Mesenteric fat pad (tissue), 1 donor: ENCODE measurements around the gene GUCY2F. TPM values are rescaled to one million over a fixed set of nuclear protein-coding genes. Genes with fewer than 3 reads are reported as not detected.

Experiments used
- DNase-seq: peaks from one replicate; pipeline ENCODE4 v3.0.0-alpha.2; 2020; ENCODE audit warnings: low spot score
- long read RNA-seq: library from polyadenylated mRNA; unstranded; transcript quantifications from one replicate; pipeline ENCODE4 v2.0.0, GENCODE V29; 2020
- total RNA-seq: library from RNA; stranded (reverse); fragmentation: NEBNext Ultra II Directional; extraction: Animal tissue kit (Norgen Biotek cat#: 25700); gene quantifications from one replicate; pipeline ENCODE4 v1.2.1, GENCODE V29; 2021
- donor health status: DM: yes; HTN: yes; CAD: no.

GUCY2F gene
- total RNA-seq = not detected
- long read RNA-seq = 0 reads

DNA sequence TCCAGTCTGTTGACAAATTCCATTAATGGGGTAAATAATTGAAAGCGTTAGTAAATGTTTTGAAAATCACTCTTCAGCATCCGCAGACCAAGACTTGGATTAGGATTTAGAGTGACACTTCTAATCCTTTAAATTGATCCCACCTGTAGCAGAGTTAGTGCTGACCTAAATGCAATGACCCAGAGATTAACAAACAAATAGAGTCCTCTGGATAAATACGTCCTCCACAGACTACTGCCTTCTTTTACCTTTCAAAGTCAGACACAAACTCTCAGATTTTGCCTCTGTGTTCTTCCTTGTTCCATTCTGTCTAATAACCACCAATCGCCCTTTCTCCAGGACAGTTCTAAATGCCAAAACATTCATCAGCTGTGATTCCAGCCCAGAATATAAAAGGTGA lies at the start of gene GUCY2F:
TSS of gene GUCY2F (minus strand) at position 101 of the 400 bp plus-strand sequence. CDS start 6,150 bp downstream, outside the sequence.
- no peak for DNase-seq

DNA sequence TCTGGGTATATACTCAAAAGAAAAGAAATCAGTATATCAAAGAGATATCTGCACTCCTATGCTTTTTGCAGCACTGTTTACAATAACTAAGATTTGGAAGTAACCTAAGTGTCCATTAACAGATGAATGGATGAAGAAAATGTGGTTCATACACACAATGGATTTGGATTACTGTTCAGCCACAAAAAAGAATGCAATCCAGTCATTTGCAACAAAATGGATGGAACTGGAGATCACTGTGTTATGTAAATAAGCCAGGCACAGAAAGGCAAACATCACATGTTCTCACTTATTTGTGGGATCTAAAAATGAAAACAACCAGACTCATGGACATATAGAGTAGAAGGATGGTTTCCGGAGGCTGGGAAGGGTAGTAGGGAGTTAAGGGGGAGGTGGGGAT lies 37.1 kb upstream of the GUCY2F start:
- DNase-seq = no peak

DNA sequence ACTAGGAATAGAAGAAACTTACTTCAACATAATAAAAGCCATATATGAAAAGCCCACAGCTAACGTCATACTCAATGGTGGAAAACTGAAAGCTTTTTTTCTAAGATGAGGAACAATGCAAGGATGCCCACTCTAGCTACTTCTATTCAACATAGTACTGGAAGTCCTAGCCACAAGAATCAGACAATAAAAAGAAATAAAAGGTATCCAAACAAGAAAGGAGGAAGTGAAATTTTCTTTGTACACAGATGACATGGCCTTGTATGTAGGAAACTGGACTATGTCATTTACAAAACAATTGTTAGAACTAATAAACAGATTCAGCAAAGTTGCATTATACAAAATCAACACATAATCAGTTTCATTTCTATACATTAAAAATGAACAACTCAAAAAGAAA lies 29.2 kb upstream of the GUCY2F start:
- DNase-seq = no peak

DNA sequence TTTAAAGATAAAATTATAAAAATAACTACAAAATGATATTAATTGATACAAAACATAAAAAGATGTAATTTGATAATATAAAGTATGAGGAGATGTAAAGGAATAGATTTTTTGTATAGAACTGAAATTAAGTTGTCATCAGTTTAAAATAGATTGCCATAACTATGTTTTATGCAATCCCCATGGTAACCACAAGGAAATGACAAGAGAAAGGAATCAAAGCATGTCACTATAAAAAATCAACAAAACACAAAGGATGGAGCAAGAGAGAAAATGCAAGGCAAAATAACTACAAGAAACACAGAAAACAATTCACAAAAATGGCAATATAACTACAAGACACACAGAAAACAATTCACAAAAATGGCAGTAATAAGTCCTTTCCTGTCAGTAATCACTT lies 27.0 kb upstream of the GUCY2F start:
- DNase-seq = no peak

DNA sequence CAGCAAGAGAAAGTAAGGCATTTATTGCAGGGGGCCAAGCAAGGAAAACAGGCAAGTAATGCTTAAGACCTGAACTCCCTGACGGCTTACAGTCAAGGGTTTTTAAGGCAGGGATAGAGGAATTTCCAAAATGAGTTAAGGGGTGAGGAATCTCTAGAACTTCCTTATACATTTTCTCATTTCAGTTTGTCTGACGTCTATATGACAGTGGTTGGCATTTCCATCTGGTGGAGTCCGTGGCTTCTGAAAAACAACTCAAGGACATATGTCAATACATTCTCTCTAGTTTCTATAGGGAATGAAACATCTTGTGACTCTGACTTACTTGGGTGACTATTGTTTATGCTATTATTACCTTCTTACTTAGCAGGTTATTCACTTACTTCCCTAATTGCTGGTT lies 19.3 kb upstream of the GUCY2F start:
- DNase-seq = no peak

DNA sequence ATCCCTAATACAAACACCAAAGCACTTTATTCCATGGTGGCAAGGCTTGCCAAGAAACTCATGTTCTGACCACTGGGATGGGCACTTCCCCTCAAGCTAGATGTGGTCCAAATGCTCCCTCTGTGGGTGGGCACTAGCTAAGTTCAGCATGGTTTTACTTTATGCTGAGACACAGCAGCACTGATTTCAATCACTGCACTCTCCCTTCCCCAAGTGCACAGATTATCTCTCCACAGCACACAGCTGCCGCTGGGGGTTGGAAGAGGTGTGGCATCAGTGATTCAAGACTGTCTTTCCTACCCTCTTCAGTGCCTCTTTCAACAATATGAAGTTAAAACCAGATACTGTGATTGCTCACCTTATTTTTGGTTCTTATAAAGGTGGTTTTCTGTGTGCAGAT lies 16.5 kb upstream of the GUCY2F start:
- no peak for DNase-seq

DNA sequence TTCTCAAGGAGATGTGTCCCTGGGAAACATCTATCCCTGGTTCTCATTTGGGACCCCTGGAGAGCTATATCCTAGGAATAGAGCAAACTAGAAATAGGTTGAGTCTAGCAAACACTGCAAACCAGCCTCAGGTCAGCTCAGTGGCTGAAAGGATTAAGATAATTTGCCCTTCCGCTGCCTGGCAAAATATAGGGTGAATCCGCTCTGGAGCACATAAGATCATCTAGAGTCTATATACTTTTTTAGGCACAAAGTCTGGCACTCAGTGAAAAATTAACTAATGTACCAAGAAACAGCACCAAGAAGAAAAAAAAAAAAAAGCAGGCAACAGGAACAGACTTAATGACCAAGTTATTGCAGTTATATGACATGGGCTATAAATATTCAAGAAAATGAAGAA lies 7.3 kb upstream of the GUCY2F start:
- no peak for DNase-seq

DNA sequence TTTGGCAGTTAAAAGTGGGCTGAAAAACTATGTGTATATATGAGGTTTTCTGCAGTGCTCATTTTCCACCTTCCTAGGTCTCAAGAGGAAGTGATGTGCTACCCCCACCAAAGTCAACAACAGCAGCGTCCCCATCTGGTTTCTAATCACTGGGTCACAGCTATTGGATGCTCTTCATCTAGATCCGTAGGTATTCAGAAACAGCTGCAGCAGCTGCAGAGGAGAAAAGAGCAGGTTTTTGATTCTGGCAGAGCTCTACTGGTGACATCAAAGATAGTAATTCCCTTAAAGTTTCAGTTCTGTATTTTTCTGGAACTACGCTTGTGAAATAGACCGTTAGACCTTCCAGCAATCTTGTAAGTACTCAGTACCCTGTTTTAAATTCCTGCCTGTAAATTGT lies 5.8 kb upstream of the GUCY2F start:
- DNase-seq = no peak

DNA sequence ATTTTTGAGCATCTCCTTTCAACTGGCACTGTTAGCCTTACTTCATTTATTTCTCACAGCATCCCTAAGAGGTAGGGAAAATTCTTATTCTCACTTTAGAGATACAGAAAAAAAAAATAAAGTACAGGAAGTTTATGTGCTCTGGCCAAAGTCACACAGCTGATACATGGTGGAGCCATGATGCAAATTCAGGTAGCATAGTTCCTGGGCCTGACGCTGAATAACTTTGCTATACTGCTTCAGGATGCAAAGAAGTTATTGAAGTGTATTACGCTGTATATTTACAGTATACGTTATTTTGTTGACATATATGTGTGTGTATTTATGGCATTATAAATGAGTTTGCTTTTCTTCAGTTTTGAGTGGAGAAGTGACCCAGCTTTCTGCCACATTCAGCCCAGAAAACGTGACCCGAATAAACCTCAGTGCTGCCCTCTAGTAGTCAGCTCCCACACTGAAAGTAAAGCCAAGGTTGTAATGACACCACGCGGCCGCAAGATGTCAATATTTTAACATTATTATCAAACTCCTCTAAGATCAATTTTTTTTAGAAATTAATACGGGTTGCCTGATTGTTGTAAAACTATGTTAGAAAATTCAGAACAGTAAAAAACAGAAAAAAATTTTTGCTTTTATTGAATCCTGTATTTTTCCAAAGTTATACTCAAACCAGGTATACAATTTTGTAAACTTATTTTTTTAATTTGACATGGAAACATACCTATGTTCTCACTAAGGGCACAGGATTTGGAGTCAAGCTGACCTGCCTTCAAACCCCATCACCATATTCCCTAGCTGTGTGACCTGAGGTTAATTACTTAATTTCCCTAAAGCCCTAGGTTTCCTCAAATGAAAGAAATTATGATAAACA lies 3.8 kb upstream of the GUCY2F start:
- no peak for DNase-seq

DNA sequence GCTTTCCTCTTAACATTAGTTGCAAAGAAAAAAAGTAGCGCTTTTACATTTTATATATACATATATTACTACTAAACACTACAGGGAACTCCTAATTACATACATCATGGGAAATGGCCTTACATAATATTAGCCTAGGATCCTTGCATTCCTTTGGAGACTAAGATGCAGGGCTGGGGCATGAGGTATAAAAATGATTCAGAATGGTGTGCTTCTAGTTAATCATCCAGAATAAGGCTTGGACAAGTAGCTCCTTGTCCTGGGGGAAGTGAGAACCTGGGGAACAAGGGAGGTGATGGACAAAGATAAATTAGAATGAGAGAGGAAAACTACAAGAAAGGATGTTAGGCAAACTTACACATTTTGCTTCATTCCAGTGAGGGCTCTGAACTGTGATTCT lies 3.0 kb upstream of the GUCY2F start:
- DNase-seq = no peak

DNA sequence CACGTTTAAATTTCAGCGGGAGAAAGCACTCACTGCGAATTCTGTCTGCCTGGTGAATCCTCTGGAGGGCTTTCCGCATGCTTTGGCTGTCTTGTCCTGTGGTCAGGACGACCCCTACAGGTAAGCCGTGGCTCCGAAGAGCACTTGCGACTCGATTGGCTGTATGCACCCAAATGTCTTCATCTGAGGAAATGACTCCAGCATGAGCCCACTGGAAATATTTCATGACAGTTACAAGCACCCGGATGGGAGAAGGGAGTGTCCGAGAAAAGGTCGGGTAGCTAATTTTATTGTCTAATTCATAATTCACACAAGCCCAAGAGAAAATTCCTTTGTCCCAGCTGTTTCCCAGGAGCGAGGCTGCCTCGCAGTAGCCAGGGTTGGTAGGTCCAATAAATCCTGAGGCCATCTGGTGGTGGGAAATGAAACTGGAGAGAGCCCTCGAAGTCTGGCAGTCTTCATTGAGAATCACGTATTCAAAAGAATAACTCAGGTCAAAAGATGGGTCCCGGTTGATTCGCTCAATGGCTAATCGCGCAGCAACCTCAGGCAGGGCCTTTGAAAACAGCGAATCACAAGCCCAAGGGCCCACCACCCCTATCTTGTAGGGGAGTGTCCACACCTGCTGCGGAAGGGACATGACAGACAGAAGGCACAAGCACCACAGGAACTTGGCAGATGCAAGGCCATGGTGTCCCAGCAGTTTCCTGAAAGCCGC lies 6.6 kb downstream of the GUCY2F start:
- no peak for DNase-seq

DNA sequence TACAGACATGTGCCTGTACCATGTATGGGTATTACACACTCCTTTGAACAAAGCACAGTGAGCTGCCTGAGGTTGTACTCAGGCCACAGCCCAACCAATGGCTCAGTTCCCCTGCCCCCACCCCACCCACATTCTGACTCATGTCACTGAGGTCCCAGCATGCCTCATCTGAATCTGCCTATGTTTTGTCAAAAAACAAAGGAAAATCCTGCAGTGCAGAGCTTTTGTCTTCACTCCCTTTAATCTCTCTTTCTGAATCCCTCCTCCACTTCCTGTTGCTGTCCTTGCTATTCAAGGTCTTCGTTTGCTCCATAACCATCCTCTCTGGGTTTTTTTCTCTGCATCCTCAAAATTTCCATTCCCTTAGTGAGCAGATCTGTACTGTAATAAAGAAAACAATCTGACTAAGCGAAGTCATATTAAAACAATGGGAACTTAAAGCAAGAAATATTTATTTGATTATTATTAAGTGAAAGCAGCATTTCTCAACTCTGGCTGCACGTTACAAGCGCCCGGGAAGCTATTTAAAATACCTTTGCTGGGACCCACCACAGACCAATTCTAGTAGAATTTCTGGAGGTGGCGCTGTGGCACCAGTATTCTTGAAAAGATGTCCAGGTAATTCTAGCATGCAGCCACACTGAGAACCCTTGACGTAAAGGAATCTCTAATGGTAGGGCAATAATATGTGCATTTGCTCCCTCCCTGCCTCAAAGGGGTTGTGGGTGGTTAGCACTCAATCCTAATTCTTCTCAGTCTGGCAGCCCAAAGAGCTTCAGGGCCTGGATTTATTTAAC lies 8.7 kb downstream of the GUCY2F start:
- no peak for DNase-seq

DNA sequence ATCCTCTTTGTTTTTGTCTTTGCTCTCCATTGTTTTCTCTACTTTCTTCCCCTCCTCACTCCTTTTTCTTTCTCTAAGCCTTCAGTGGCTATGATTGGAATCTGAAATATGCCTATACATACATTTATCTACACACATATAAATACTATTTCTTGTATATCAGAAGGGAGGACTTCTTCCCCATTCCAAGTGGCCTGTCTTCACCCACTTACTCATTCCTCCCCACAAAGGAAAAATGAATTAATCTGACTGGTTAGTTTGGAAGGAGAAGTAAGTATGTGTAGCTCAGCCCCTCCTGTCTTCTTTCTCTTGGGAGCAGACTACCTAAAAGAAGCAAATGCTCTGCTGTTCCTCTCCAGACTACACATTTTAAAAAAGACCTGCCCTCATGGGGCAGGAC lies 17.7 kb downstream of the GUCY2F start:
- no peak for DNase-seq

DNA sequence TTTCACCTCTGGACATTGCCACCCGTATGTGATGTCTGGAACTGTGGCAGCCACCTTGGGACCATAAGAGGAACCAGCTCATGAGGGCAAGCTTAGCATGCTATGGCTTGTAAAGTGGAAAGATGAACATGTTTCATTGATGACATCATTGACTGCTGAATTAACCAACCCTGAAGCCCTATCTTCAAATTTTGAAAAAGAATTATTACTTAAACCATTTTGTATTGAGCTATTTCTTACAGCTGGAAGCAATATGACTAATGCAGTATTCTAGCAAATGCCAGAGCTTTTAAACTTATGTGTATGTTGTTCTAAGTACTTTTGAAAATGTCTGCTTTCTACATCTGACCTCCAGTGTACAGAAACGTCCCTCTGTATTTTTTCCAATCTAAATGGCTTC lies 18.1 kb downstream of the GUCY2F start:
- DNase-seq = no peak

DNA sequence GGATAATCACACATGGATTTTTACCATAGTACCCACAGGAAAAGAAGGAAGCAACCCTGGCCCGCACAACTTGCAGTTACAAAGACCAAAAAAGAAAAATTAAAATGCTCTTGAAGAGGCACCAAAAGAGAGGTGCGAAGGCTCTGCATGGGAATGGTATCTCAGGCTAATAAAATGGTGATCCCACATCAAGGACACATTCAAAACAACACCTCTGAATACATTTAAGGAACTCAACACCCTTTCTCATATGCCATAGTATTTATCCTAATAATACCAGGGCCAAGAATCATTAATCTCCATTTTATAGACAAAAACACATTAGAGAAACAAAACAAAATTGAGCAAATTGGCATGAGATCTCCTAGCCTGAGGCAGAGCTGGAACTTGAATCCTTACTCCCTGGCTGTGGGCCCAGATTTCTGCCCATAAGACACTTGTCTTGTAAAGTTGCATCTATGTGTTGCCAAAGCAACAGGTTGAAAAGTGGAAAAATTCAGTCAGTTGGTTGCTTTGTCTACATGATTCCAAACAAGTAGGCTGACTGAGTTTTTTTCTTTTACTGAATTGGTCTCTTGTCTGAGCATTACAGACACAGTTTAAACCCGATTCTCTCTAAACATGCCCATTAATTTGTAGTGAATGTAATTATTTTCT lies 33.5 kb downstream of the GUCY2F start:
- no peak for DNase-seq

DNA sequence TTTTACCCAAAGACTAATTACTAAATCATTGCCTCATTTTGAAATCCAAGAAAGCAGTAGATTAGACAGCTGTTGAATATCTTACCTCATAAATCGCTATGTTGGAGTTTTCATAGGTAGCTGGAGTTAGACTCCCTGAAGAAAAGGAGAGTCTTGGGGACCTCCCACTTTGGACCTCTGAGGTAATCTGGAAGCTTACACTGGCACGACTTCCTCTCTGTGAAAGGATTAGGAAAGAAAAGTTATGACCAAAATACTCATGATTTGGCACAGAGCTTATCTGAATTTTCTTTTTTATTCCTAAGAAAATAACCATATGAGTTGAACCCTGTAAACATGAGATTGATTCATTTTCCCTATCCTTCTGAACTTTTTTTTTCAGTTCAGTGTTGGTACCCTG lies 40.6 kb downstream of the GUCY2F start:
- DNase-seq = no peak

DNA sequence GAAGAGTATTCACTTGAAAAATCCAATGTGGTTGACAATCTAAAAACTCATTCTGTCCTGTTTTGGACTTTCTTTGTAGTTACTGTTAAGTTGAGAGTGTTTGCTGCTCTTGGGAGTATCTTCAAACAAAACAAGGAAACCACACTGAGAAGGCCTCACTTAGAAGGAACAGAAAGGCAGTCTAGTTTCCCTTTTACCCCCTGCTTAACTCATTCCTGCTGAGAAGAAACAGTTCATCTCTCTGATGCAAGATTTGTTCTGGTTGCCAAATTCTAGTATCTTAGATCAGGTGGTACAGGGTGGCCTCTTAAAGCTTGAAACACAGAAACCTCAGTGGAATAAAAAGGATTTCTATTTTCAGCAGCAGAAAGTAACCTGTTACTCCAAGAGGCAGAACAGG lies 41.4 kb downstream of the GUCY2F start:
- DNase-seq = no peak

DNA sequence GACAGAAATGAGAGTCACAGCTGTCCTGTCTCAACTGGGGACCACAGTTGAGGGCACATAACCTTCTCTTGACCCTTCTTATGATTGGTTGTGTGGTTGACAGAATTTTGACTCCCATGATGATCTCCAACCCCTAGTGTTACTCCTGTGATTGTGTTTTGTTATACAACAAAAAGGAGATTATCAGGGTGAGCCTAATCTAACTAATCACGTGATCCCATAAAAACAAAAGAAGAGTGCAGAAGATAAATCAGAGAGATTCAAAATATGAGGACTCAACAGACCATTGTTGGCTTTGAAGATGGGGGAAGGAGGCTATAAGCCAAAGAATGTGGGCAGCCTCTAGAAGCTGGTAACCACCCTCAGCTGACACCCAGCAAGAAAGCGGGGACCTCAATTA lies 72.7 kb downstream of the GUCY2F start:
- DNase-seq = no peak

DNA sequence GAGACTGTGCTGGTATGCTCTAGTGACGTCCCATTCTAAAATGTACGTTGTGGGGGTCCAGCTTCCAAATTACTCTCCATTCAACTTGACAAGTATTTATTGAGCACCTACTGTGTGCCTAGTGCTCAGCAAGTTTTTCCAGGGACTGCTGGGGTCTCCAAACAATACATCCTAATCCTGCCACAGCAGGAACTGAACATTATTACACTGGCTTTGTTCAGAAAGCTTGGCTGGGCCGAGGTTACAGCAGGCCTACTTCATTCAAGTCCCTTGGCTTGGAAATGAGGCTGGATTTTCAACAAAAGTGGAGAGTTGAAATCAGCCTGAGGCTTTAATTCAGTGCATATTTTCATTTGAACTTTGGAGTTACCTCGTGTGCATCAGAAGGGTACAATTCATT lies 78.0 kb downstream of the GUCY2F start:
- DNase-seq = no peak

DNA sequence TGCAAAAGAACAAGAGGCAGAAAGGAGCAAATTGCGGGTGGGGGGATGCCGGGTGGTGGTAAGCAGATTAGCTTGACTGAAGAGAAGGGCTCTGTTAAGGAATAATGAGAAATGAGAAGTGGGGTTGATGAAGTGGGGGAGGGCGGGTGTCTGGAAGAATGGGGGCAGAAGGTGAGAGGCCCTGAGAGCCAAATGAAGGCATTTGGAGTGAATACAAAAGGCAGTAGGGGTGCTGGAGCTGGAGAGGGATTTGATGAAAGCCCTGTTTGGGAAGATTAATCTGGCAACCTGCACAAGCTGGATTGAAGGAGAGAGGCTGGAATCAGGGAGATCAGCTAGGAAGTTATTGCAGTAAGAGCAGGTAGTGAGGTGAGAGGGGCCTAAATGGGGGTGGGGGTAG lies 82.1 kb downstream of the GUCY2F start:
- DNase-seq = no peak

DNA sequence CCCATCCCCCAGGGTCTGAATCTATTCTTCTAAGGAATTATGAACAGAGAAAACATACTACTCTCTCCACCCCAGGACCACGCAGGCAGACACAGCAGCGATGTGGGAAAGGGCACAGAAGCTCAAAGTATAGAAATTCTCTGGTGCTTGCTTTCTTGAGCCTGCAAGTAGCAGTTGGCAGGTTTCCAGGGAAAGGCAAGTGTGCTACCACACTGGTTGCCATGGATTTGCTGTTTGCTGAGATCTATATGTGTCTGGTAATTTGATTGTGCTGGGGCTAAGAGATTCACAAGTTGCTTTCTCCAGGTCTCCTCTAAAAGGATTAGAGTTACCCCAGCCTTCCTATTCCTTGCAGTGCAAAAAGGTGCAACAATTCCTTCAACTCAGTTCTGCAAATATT lies 83.1 kb downstream of the GUCY2F start:
- DNase-seq = no peak
